Measurements from ENCODE around the gene CST9. TPM values are rescaled to one million over a fixed set of nuclear protein-coding genes. Genes with fewer than 3 reads are reported as not detected.

The CST9 gene
- total RNA-seq, 1 experiment from 2014 or later: not detected

DNA sequence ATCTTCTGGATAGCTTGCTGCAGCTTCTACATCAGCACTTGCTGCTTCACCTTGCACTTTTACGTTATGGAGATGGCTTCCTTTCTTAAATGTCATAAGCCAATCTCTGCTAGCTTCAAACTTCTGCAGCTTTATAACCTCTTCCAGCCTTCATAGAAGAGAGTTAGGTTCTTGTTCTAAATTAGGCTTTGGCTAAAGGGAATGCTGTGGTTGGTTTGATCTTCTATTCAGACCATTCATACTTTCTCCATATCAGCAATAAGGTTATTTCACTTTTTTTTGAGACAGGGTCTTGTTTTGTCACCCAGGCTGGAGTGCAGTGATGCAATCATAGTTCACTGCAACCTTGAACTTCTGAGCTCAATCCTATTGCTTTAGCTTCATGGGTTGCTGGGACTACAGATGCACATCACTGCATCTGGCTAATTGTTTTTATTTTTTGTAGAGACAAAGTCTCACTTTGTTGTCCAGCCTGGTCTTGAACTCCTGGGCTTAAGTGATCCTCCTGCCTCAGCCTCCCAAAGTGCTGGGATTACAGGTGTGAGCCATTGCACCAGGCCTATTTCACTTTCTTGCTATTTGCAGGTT is 44.2 kb upstream of the CST9 start:
- Histone ChIP-seq H3K27me3 (ENCODE audit: insufficient read depth, low read length) (no peaks in the 10 kb centered on the region), H3K9me3 (ENCODE audit: control insufficient read depth in 1 of 2, insufficient read depth in 1 of 2, low read depth in 1 of 2, low read length in 2 of 2) (no peaks in the 10 kb centered on the region), H3K9ac (ENCODE audit: low read length) (no peak overlapping the region), H3K9me2 (ENCODE audit: insufficient read depth) (no peaks in the 10 kb centered on the region), H3K4me3 (replicated peaks in 1 of 2; ENCODE audit: low read depth in 1 of 2, low read length in 2 of 2) (no peak overlapping the region), H2AFZ (ENCODE audit: low read depth, low read length, poor library complexity, severe bottlenecking) (no peak overlapping the region), H3K27ac (ENCODE audit: low read depth, low read length) (no peak overlapping the region), H3K79me2 (ENCODE audit: insufficient read depth, low read length) (no peaks in the 10 kb centered on the region), H3K4me1 (ENCODE audit: control insufficient read depth in 1 of 2, insufficient read depth in 2 of 2, low read length in 2 of 2) (no peaks in the 10 kb centered on the region), H4K20me1 (ENCODE audit: insufficient read depth) (no peaks in the 10 kb centered on the region), H3K36me3 (ENCODE audit: control insufficient read depth in 1 of 2, insufficient read depth in 2 of 2, low read length in 2 of 2) (no peaks in the 10 kb centered on the region), H3K4me2 (ENCODE audit: low read length) (no peak overlapping the region)
- intact Hi-C loops (cut with micrococcal nuclease): no loop called here
- no peak for DNase-seq (ENCODE audit: low read depth, low spot score)
- no peak for ATAC-seq
- TF ChIP-seq TCF7L2 (IDR thresholded peaks at IDR 0.05; ENCODE audit: borderline replicate concordance, extremely low read depth, insufficient read depth, insufficient read length): no peak
- TF ChIP-seq, protein P1, sequence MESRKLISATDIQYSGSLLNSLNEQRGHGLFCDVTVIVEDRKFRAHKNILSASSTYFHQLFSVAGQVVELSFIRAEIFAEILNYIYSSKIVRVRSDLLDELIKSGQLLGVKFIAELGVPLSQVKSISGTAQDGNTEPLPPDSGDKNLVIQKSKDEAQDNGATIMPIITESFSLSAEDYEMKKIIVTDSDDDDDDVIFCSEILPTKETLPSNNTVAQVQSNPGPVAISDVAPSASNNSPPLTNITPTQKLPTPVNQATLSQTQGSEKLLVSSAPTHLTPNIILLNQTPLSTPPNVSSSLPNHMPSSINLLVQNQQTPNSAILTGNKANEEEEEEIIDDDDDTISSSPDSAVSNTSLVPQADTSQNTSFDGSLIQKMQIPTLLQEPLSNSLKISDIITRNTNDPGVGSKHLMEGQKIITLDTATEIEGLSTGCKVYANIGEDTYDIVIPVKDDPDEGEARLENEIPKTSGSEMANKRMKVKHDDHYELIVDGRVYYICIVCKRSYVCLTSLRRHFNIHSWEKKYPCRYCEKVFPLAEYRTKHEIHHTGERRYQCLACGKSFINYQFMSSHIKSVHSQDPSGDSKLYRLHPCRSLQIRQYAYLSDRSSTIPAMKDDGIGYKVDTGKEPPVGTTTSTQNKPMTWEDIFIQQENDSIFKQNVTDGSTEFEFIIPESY (IDR thresholded peaks at IDR 0.05; ENCODE audit: extremely low read depth, insufficient replicate concordance, low read length): no peak
- no peak for TF ChIP-seq EZH2phosphoT487 (IDR thresholded peaks at IDR 0.05; ENCODE audit: borderline replicate concordance)
- no peak for TF ChIP-seq POLR2AphosphoS5 (IDR thresholded peaks at IDR 0.05; ENCODE audit: low read depth, low read length)
- TF ChIP-seq SP1 (IDR thresholded peaks at IDR 0.05; ENCODE audit: low read depth): no peak
- TF ChIP-seq SRF (IDR thresholded peaks at IDR 0.05; ENCODE audit: low read depth): no peak
- no peak for TF ChIP-seq FOSL1 (IDR thresholded peaks at IDR 0.05; ENCODE audit: low read depth)
- TF ChIP-seq, protein P2, sequence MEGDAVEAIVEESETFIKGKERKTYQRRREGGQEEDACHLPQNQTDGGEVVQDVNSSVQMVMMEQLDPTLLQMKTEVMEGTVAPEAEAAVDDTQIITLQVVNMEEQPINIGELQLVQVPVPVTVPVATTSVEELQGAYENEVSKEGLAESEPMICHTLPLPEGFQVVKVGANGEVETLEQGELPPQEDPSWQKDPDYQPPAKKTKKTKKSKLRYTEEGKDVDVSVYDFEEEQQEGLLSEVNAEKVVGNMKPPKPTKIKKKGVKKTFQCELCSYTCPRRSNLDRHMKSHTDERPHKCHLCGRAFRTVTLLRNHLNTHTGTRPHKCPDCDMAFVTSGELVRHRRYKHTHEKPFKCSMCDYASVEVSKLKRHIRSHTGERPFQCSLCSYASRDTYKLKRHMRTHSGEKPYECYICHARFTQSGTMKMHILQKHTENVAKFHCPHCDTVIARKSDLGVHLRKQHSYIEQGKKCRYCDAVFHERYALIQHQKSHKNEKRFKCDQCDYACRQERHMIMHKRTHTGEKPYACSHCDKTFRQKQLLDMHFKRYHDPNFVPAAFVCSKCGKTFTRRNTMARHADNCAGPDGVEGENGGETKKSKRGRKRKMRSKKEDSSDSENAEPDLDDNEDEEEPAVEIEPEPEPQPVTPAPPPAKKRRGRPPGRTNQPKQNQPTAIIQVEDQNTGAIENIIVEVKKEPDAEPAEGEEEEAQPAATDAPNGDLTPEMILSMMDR (IDR thresholded peaks at IDR 0.05 in 2 of 3, conservative IDR thresholded peaks at IDR 0.05 in 1 of 3; ENCODE audit: borderline replicate concordance in 1 of 3, insufficient read depth in 1 of 3, low read depth in 2 of 3, low read length in 2 of 3): no peak
- TF ChIP-seq POLR2A (IDR thresholded peaks at IDR 0.05; ENCODE audit: borderline replicate concordance, extremely low read depth, insufficient read depth, insufficient read length): no peak
- TF ChIP-seq YY1 (IDR thresholded peaks at IDR 0.05; ENCODE audit: extremely low read depth, insufficient replicate concordance, low read depth, low read length): no peak
- TF ChIP-seq CEBPB (IDR thresholded peaks at IDR 0.05; ENCODE audit: low read depth): no peak
- TF ChIP-seq JUND (IDR thresholded peaks at IDR 0.05): no peak
- no peak for TF ChIP-seq ZNF274 (IDR thresholded peaks at IDR 0.05; ENCODE audit: low read depth, low read length)
- TF ChIP-seq, protein P3, sequence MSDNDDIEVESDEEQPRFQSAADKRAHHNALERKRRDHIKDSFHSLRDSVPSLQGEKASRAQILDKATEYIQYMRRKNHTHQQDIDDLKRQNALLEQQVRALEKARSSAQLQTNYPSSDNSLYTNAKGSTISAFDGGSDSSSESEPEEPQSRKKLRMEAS (IDR thresholded peaks at IDR 0.05): no peak
- no peak for TF ChIP-seq EZH2 (IDR thresholded peaks at IDR 0.05)
- TF ChIP-seq CBX3 (IDR thresholded peaks at IDR 0.05; ENCODE audit: low read depth): no peak
- POLR2A ChIA-PET: no interaction called here
- CTCF ChIA-PET: no interaction called here
- BruUV-seq (replicated peaks): no TSS peak
- RAD21 ChIA-PET (ENCODE audit: low non-redundant PET in 1 of 2, low total read pairs in 2 of 2, uncharacterized antibody in 2 of 2, unreplicated experiment in 2 of 2): no interaction called here

Measured in HCT116 (cell line).